Tibial nerve (tissue), 4 donors: ENCODE data around the gene EPB41. TPM values are rescaled to one million over a fixed set of nuclear protein-coding genes. Genes with fewer than 3 reads are reported as not detected.

Experiments
- DNase-seq, 2 donors: peaks; one replicate each; pipeline ENCODE4 v3.0.0-alpha.2; 2019; ENCODE audit warnings: low spot score in 2 of 2
- H3K27ac ChIP-seq, 4 donors: fragments of 200-600 bp; sonication (generic) in 3 of 4; one replicate each; pipeline ENCODE4 v1.5.1; 2017 to 2019; ENCODE audit warnings: mild to moderate bottlenecking in 1 of 4
- H3K27me3 ChIP-seq, 2 donors: fragments of 200-600 bp; sonication (generic) in 1 of 2; one replicate each; pipeline versions ENCODE4 v1.5.1 to v1.6.0; 2017 to 2019
- H3K36me3 ChIP-seq, 3 donors: fragments of 200-600 bp; sonication (generic); one replicate each; pipeline ENCODE4 v1.5.1; 2018 to 2019
- H3K4me1 ChIP-seq, 4 donors: fragments of 200-600 bp; sonication (generic) in 3 of 4; one replicate each; pipeline ENCODE4 v1.5.1; 2017 to 2019
- H3K4me3 ChIP-seq, 4 donors: fragments of 200-600 bp; sonication (generic) in 3 of 4; one replicate each; pipeline ENCODE4 v1.5.1; 2017 to 2019; ENCODE audit warnings: mild to moderate bottlenecking in 1 of 4, moderate library complexity in 1 of 4
- H3K9me3 ChIP-seq, 4 donors: fragments of 200-600 bp; sonication (generic) in 3 of 4; one replicate each; pipeline ENCODE4 v1.5.1; 2017 to 2019
- CTCF ChIP-seq, 5 experiments: fragments of 200-600 bp in 3 of 5; fragments of 450-650 bp in 2 of 5; sonication (generic) in 3 of 5; IDR thresholded peaks; one replicate each; pipeline ENCODE4 v1.5.1; 2016 to 2019; ENCODE audit warnings: antibody characterized with exemption in 5 of 5, mild to moderate bottlenecking in 3 of 5, moderate library complexity in 2 of 5
- EP300 ChIP-seq, 2 donors: sonication (generic); formaldehyde crosslinking; IDR thresholded peaks; one replicate each; pipeline ENCODE4 v1.6.1; 2017; ENCODE audit warnings: antibody characterized with exemption in 2 of 2, mild to moderate bottlenecking in 1 of 2
- POLR2A ChIP-seq, 2 donors: fragments of 450-650 bp; IDR thresholded peaks; one replicate each; pipeline ENCODE4 v1.6.1; 2017; ENCODE audit warnings: antibody characterized with exemption in 2 of 2, mild to moderate bottlenecking in 2 of 2, moderate library complexity in 2 of 2
- WGBS, 2 donors: methylation state at CpG; one replicate each; pipeline ENCODE4 v1.1.5; 2018; 5-methylcytosine and 5-hydroxymethylcytosine counted together
- total RNA-seq, 4 donors: library from RNA; depleted of rRNA; stranded (reverse); fragments of >200 nt; gene quantifications; one replicate each; pipeline ENCODE4 v1.1.0, GENCODE V29; 2016

The EPB41 gene
- total RNA-seq, 4 donors from 2014 or later, result 13.9 to 22.1 (median 16.0) TPM

GRCh38 chr1:28981210-28981609 is 66.8 kb downstream of the EPB41 start:
- DNase-seq, result no peak
- Histone ChIP-seq H3K4me1 (no peaks in the 10 kb centered on the region), H3K27me3 (no peaks in the 10 kb centered on the region), H3K27ac (no peak overlapping the region), H3K4me3 (no peak overlapping the region), H3K9me3 (peaks cover 0 to 11% (median 0%) of the 10 kb centered on the region in 4 donors), H3K36me3 (no peaks in the 10 kb centered on the region)
- TF ChIP-seq POLR2A (IDR thresholded peaks at IDR 0.05), result no peak
- TF ChIP-seq CTCF (IDR thresholded peaks at IDR 0.05), result no peak
- TF ChIP-seq EP300 (IDR thresholded peaks at IDR 0.05), result no peak
- WGBS, 2 donors, result 57 to 58% methylated on average over 3 of the region's 3 CpGs

DNA sequence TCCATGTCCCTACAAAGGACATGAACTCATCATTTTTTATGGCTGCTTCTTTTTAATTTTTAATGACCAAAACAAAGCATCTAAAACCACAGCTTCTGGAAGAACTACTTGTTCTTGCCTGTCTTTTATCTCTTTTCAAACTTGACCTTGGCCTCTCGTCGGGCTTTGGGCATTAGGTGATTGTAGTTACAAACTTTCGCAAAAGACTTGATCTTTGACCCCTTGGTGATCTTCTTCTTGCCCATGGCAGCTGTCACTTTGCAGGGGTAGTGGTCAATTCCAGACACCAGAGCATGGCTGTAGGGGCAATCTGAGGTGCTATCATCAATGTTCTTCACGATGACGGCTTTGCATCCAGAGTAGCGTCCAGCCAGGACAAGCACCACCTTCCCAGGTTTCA is 67.8 kb downstream of the EPB41 start:
- H3K27me3 ChIP-seq, result no peaks in the 10 kb centered on the region
- H3K36me3 ChIP-seq, result no peaks in the 10 kb centered on the region
- no peak overlapping the region for H3K4me3 ChIP-seq
- no peak for TF ChIP-seq POLR2A (IDR thresholded peaks at IDR 0.05)
- no peaks in the 10 kb centered on the region for H3K4me1 ChIP-seq
- H3K9me3 ChIP-seq, result peaks cover 0 to 11% (median 0%) of the 10 kb centered on the region in 4 donors
- H3K27ac ChIP-seq, result no peak overlapping the region
- no peak for DNase-seq
- WGBS, 2 donors, result 93 to 94% methylated on average over 6 of the region's 6 CpGs

GRCh38 chr1:28983091-28983490 is 68.7 kb downstream of the EPB41 start:
- Histone ChIP-seq H3K4me3 (no peak overlapping the region), H3K36me3 (no peaks in the 10 kb centered on the region), H3K27ac (no peak overlapping the region), H3K9me3 (peaks cover 0 to 11% (median 0%) of the 10 kb centered on the region in 4 donors), H3K27me3 (no peaks in the 10 kb centered on the region), H3K4me1 (no peaks in the 10 kb centered on the region)
- DNase-seq, result no peak
- TF ChIP-seq CTCF (IDR thresholded peaks at IDR 0.05) (no peak), POLR2A (IDR thresholded peaks at IDR 0.05) (no peak), EP300 (IDR thresholded peaks at IDR 0.05) (no peak)
- WGBS, 2 donors, result 85 to 93% methylated on average over 1 of the region's 1 CpG

GRCh38 chr1:28983509-28984310 is 69.3 kb downstream of the EPB41 start:
- no peaks in the 10 kb centered on the region for H3K36me3 ChIP-seq
- no peak overlapping the region for H3K4me3 ChIP-seq
- no peaks in the 10 kb centered on the region for H3K27me3 ChIP-seq
- WGBS, 2 donors, result 85 to 91% methylated on average over 13 to 15 of the region's 15 CpGs
- H3K27ac ChIP-seq, result no peak overlapping the region
- TF ChIP-seq CTCF (IDR thresholded peaks at IDR 0.05), result no peak
- no peak for DNase-seq
- H3K4me1 ChIP-seq, result no peaks in the 10 kb centered on the region
- peaks cover 0 to 11% (median 0%) of the 10 kb centered on the region in 4 donors for H3K9me3 ChIP-seq

DNA sequence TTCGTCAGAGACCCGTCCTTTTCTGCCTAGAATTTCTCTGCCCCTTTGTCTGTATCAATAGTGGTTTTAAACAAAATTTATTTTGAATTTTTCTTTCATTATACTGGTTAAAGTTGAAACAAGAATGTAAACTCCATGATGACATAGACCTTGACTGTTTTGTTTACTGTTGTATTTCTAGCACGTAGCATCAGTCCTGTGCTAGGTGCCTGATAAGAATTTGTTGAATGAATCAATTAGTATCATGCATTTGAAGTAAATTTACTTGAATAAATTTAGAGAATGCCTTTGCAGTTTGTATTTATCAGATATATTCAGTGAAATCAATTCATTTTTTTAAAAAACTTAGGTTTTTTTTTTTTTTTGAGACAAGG is 69.9 kb downstream of the EPB41 start:
- Histone ChIP-seq H3K9me3 (peaks cover 0 to 11% (median 0%) of the 10 kb centered on the region in 4 donors), H3K4me3 (no peak overlapping the region), H3K36me3 (no peaks in the 10 kb centered on the region), H3K4me1 (no peaks in the 10 kb centered on the region), H3K27ac (no peak overlapping the region), H3K27me3 (no peaks in the 10 kb centered on the region)
- TF ChIP-seq POLR2A (IDR thresholded peaks at IDR 0.05), result no peak
- TF ChIP-seq CTCF (IDR thresholded peaks at IDR 0.05), result no peak
- TF ChIP-seq EP300 (IDR thresholded peaks at IDR 0.05), result no peak
- no peak for DNase-seq
- 94 to 96% methylated on average over 3 of the region's 3 CpGs for WGBS, 2 donors
